ENCODE data around the gene PGLYRP2.

PGLYRP2 gene

GRCh38 chr19:15436826-15437110 lies 42.5 kb downstream of the PGLYRP2 start:
- H3K9me3 ChIP-seq (ENCODE audit: control insufficient read depth, low read length): no peaks in the 10 kb centered on the region
- TF ChIP-seq CTCF (IDR thresholded peaks at IDR 0.05): no peak
- no peaks in the 10 kb centered on the region for H3K4me1 ChIP-seq
- peaks cover 3% of the 10 kb centered on the region for H3K79me2 ChIP-seq
- no peak overlapping the region for H3K9ac ChIP-seq
- H3K4me2 ChIP-seq (ENCODE audit: low read length): no peak overlapping the region
- H3K27me3 ChIP-seq (ENCODE audit: control insufficient read depth, insufficient read depth, low read length): no peaks in the 10 kb centered on the region
- H3K27ac ChIP-seq: no peak overlapping the region
- no peak overlapping the region for H2AFZ ChIP-seq
- H3K36me3 ChIP-seq (ENCODE audit: control insufficient read depth, insufficient read depth, low read length): no peaks in the 10 kb centered on the region
- H3K4me3 ChIP-seq (ENCODE audit: low read depth, low read length): no peak overlapping the region

GRCh38 chr19:15436012-15436825 lies 43.1 kb downstream of the PGLYRP2 start:
- no peak for TF ChIP-seq CTCF (IDR thresholded peaks at IDR 0.05)
- Histone ChIP-seq H3K27ac (no peak overlapping the region), H3K27me3 (ENCODE audit: control insufficient read depth, insufficient read depth, low read length) (no peaks in the 10 kb centered on the region), H3K4me3 (ENCODE audit: low read depth, low read length) (no peak overlapping the region), H3K79me2 (peaks cover 7% of the 10 kb centered on the region), H3K9me3 (ENCODE audit: control insufficient read depth, low read length) (no peaks in the 10 kb centered on the region), H3K9ac (no peak overlapping the region), H3K36me3 (ENCODE audit: control insufficient read depth, insufficient read depth, low read length) (no peaks in the 10 kb centered on the region), H3K4me1 (peaks cover 5% of the 10 kb centered on the region), H3K4me2 (ENCODE audit: low read length) (no peak overlapping the region), H2AFZ (no peak overlapping the region)

- H3K4me3 ChIP-seq (ENCODE audit: low read depth, low read length): peak overlapping the region; percentile 74
- H3K9ac ChIP-seq: no peak overlapping the region
- no peaks in the 10 kb centered on the region for H3K27me3 ChIP-seq (ENCODE audit: control insufficient read depth, insufficient read depth, low read length)
- H3K36me3 ChIP-seq (ENCODE audit: control insufficient read depth, insufficient read depth, low read length): no peaks in the 10 kb centered on the region
- peaks cover 15% of the 10 kb centered on the region for H3K79me2 ChIP-seq
- no peak for TF ChIP-seq CTCF (IDR thresholded peaks at IDR 0.05)
- H2AFZ ChIP-seq: peak overlapping the region; percentile 52
- peak overlapping the region; percentile 22 for H3K27ac ChIP-seq
- no peaks in the 10 kb centered on the region for H3K9me3 ChIP-seq (ENCODE audit: control insufficient read depth, low read length)
- H3K4me1 ChIP-seq: peaks cover 9% of the 10 kb centered on the region
- peak overlapping the region; percentile 86 for H3K4me2 ChIP-seq (ENCODE audit: low read length)
Observed at GRCh38 chr19:15433519-15434069, 45.7 kb downstream of the PGLYRP2 start.

GRCh38 chr19:15432629-15433518 lies 46.4 kb downstream of the PGLYRP2 start:
- H3K4me1 ChIP-seq: peaks cover 9% of the 10 kb centered on the region
- H3K36me3 ChIP-seq (ENCODE audit: control insufficient read depth, insufficient read depth, low read length): no peaks in the 10 kb centered on the region
- H3K27ac ChIP-seq: peak overlapping the region; percentile 22
- peak overlapping the region; percentile 52 for H2AFZ ChIP-seq
- TF ChIP-seq CTCF (IDR thresholded peaks at IDR 0.05): no peak
- peaks cover 15% of the 10 kb centered on the region for H3K79me2 ChIP-seq
- no peak overlapping the region for H3K9ac ChIP-seq
- H3K27me3 ChIP-seq (ENCODE audit: control insufficient read depth, insufficient read depth, low read length): no peaks in the 10 kb centered on the region
- peak overlapping the region; percentile 86 for H3K4me2 ChIP-seq (ENCODE audit: low read length)
- no peaks in the 10 kb centered on the region for H3K9me3 ChIP-seq (ENCODE audit: control insufficient read depth, low read length)
- H3K4me3 ChIP-seq (ENCODE audit: low read depth, low read length): peak overlapping the region; percentile 74
